NB4 (cell line): ENCODE data around the gene MEAF6.
A peak's percentile ranks its signal among the peaks of the same experiment; 100 is the strongest.

Experiments
- DNase-seq: peaks from one replicate; pipeline ENCODE4 v3.0.0; 2010; ENCODE audit warnings: low read depth
- H3K4me3 ChIP-seq: one replicate; pipeline ENCODE4 v1.5.1; 2011; ENCODE audit warnings: mild to moderate bottlenecking, low read depth, low read length, moderate library complexity
- CTCF ChIP-seq: IDR thresholded peaks from one replicate; pipeline ENCODE4 v1.5.1; 2012; ENCODE audit warnings: low read depth, low read length
- MAX ChIP-seq: IDR thresholded peaks from 2 replicates; pipeline ENCODE4 v1.6.1; 2011; ENCODE audit warnings: low read depth, low read length
- MYC ChIP-seq: IDR thresholded peaks from 2 replicates; pipeline ENCODE4 v1.6.1; 2011; ENCODE audit warnings: low read depth, low read length
- POLR2A ChIP-seq: IDR thresholded peaks from 2 replicates; pipeline ENCODE4 v1.6.1; 2011; ENCODE audit warnings: mild to moderate bottlenecking; ENCODE audit not compliant: insufficient read length; ENCODE audit errors: extremely low read depth

The MEAF6 gene

GRCh38 chr1:37475380-37476086, 39.0 kb downstream of the MEAF6 start:
- peak overlapping the region; percentile 90 for H3K4me3 ChIP-seq
- peak; percentile 39 for DNase-seq
- TF ChIP-seq CTCF (no peak), MAX (no peak), POLR2A (no peak)

DNA sequence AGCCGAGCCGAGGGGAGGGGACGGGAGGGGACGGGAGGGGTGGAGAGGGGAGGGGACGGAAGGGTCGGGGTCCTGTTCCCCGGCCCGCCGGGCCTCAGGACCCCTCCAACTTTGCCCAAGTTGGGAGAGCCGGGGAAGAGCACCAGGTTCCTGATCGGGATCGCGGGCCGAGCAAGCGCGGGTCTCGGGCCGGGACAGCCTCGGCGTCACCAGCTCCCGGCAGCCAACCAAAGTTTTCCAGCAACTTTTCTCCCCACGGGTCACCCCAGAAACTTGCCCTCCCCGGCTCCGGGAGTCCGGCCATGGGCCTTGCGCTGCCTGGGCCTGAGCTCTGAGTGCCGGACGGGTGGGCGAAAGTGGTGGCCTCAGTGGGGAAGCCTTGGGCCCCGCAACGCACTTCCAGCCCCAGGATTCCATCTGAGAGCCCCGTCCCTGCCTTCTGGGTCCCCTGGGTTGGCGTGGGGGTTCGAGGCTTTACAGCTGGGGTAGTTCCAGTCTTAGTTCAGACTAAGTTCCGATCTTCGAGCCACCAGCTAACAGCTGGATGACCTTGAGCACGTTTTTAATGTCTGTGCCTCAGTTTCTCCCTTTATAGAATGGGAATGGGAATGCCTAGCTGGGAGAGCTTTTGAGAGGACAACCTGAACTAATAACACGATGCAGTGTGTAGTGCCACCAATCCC, 39.7 kb downstream of the MEAF6 start:
- peak overlapping the region; percentile 90 for H3K4me3 ChIP-seq
- DNase-seq, result no peak
- TF ChIP-seq MYC (no peak), MAX (no peak), POLR2A (no peak), CTCF (no peak)

DNA sequence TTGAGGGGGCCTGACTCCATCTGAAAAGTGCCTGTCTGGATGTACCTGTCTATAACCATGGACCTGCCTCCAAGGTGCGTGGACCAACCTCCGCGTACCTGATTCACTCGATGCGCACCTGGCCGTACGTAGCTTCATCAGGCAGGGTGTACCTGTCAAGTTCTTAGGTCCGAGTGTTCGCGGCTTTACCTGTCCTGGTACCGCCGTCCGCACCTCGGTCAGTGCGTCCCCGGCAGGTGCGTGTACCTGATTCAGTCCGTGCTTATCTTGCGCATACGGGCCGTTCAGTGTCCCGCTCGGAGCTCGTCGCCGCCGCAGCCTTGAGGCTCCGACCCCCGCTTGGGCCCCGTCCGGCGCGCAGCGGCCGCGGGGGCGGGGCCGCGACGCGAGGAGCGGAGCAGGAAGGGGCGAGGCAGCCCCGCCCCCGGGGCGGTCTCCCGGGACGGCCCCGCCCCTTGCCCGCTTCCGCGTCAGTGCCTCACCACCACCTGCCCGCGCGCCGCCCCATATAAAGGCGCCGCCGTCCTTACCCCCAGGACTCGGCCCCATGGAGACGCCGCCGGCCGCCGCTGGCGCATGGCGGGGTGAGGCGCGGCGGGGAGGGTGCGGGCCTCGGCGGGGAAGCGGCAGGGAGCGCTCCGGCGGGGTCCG, 40.4 kb downstream of the MEAF6 start, which contains the start of gene ZC3H12A:
ZC3H12A (plus strand) TSS at position 535 of the 651 bp plus-strand sequence. CDS start 917 bp downstream, outside the sequence.
- DNase-seq, result peak; percentile 93
- TF ChIP-seq MYC (peak; percentile 69; the same call in 1 of the 2 replicates), POLR2A (peak; percentile 92), MAX (peak; percentile 75), CTCF (no peak)
- H3K4me3 ChIP-seq, result peak within 1 kb of the TSS; percentile 90

- TF ChIP-seq MYC, result no peak
- TF ChIP-seq POLR2A, result no peak
- TF ChIP-seq CTCF, result no peak
- no peak for TF ChIP-seq MAX
- peak overlapping the region; percentile 35 for H3K4me3 ChIP-seq
- DNase-seq, result no peak
Observed at GRCh38 chr1:37473431-37474045, 41.0 kb downstream of the MEAF6 start.

DNA sequence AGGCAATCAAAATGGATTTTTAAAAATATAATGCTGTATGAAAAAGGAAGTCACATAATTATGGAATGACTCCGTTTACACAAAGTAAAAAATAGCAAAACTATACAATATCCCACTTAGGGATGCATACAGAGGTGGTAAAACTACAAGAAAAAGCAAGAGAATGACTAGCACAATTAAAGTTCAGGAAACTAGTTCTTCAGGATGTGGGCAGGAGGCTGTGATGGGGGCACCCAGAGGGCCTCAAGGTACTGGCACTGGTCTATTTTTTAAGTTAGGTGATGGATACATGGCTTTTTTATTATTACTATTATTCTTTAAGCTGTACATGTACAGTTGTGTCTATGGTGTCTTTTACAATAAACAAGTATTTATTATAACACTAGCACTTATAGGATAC, 41.6 kb downstream of the MEAF6 start:
- no peak overlapping the region for H3K4me3 ChIP-seq
- no peak for DNase-seq
- TF ChIP-seq POLR2A, result no peak
- no peak for TF ChIP-seq MAX
- no peak for TF ChIP-seq CTCF
- TF ChIP-seq MYC, result no peak
